Left colon (tissue), 2 donors: Measurements from ENCODE around the gene ZNF205. TPM values are rescaled to one million over a fixed set of nuclear protein-coding genes. Genes with fewer than 3 reads are reported as not detected.
"Not testable (repeated sequence)": the region's sequence is repeated elsewhere in the genome, so short reads cannot be mapped to it uniquely, and the experiment has no call there.

Experiments
- ATAC-seq: fragments of 200-7000 bp; cut with Tn5 transposase; one replicate; pipeline ENCODE4 v1.9.1; 2020; ENCODE audit warnings: mild to moderate bottlenecking, moderate library complexity
- DNase-seq, 2 donors: peaks; one replicate each; pipeline ENCODE4 v3.0.0-alpha.2; 2020
- intact Hi-C, 2 donors: fragments of 100-400 bp; cut with DNase I in 1 of 2; cut with micrococcal nuclease in 1 of 2; formaldehyde crosslinking; loops; one replicate each; pipeline versions ENCODE4 v1.11.2 to v1.14.0; 2022; cut with DNase I, micrococcal nuclease
- total RNA-seq, 2 donors: library from RNA; stranded (reverse); fragmentation: NEBNext Ultra II Directional; extraction: Animal tissue kit (Norgen Biotek cat#: 25700); gene quantifications; one replicate each; pipeline ENCODE4 v1.2.1, GENCODE V29; 2021
- donor health status: DM: no; HTN: no; CAD: no.
- donor health status: DM: yes; HTN: yes; CAD: no.

Gene ZNF205
- total RNA-seq, 2 donors from 2014 or later: 8.2 to 9.6 TPM

DNA sequence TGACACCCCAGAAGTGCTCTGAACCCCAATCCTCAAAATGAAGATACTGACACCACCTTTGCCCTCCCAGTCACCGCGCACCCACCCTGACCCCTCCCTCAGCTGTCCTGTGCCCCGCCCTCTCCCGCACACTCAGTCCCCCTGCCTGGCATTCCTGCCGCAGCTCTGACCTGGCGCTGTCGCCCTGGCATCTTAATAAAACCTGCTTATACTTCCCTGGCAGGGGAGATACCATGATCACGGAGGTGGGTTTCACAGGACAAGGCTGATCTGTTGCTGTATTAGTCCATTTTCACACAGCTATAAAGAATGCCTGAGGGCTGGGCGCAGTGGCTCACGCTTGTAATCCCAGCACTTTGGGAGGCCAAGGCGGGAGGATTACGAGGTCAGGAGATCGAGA is 30.4 kb upstream of the ZNF205 start:
- not testable (repeated sequence) for ATAC-seq, DNase-seq

DNA sequence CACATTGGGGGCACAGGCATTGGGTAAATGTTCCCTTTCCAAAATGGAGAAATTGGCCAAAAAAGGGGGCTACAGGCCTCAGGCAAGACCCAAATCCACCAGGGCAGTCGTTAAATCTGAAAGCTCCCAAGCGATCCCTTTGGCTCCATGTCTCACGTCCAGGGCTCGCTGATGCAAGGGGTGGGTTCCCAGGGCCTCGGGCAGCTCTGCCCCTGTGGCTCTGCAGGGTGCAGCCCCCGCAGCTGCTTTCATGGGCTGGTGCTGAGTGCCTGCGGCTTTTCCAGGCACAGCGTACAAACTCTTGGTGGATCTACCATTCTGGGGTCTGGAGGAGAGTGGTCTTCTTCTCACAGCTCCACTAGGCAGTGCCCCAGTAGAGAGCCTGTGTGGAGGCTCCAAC is 29.0 kb upstream of the ZNF205 start:
- ATAC-seq, intact Hi-C loops, DNase-seq: not testable (repeated sequence)

More for the DNA sequence above, 30.4 kb upstream of the ZNF205 start:
- intact Hi-C loops: not testable (repeated sequence)

DNA sequence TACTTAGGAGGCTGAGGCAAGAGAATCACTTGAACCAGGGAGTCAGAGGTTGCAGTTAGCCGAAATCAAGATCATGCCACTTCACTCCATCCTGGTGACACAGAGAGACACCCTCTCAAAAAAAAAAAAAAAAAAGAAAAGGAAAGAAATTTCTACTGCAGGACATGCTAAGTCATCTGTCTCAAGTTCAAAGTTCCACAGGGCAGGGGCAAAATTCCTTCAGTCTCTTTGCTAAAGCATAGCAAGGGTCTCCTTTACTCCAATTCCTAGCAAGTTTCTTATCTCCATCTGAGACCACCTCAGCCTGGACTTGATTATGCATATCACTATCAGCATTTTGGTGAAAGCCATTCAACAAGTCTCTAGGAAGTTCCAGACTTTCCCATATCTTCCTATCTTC is 27.9 kb upstream of the ZNF205 start:
- intact Hi-C loops: no loop called here
- ATAC-seq (no peak), DNase-seq (no peak)

DNA sequence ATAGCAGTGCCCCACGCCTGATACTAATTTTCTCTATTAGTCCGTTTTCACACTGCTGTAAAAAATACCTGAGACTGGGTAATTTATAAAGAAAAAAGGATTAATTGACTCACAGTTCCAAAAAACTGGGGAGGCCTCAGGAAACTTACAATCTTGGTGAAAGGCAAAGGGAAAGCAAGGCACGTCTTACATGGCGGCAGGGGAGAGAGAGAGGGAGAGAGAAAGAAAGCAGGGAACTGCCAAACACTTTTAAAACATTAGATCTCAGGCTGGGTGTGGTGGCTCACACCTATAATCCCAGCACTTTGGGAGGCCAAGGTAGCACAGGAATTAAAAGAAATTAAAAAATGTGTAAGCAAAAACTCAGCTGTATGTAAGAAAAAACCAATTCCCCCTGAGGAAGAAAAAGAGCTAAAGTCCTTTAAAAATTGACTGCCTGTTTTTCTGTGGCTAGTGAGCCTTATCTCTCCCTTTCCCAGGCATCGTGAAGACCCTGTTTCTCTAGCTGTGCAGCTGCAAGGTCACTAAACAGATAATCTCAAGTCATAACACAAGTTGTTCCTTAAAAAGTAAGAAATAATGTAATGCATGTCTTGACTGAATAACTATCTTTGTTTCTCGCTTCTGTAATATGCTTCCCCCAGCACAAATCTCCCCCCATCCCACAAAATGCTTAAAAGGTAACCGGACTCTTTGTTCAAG is 27.3 kb upstream of the ZNF205 start:
- ATAC-seq (no peak), DNase-seq (no peak)
- intact Hi-C loops: no loop called here

DNA sequence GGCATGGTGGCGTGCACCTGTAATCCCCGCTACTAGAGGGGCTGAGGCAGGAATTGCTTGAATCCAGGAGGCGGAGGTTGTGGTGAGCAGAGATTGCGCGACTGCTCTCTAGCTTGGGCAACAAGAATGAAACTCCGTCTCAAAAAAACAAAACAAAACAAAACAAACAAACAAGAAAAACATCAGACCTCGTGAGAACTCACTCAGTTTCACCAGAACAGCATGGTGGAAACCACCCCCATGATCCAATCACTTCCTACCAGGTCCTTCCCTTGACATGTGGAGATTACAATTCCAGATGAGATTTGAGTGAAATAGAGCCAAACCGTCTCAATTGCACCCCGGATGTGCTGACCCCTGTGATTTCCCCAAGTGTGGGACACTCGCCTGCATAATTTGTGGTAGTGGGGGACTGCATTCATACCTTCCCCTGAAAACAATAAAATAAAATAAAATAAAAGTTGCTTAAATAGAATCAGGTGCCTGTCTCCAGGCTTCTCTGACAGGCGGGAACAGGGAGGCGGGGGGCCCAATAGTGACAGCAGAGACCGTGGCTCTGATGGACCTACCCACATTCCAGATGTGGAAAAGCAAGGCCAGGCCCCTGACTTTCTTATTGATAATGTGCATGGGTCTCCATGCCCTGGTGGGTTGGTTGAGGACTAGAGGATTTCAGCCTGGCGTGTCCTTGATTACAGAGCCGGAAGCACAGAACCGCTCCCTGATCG is 26.4 kb upstream of the ZNF205 start:
- ATAC-seq (no peak), DNase-seq (no peak)
- intact Hi-C loops: no loop called here

DNA sequence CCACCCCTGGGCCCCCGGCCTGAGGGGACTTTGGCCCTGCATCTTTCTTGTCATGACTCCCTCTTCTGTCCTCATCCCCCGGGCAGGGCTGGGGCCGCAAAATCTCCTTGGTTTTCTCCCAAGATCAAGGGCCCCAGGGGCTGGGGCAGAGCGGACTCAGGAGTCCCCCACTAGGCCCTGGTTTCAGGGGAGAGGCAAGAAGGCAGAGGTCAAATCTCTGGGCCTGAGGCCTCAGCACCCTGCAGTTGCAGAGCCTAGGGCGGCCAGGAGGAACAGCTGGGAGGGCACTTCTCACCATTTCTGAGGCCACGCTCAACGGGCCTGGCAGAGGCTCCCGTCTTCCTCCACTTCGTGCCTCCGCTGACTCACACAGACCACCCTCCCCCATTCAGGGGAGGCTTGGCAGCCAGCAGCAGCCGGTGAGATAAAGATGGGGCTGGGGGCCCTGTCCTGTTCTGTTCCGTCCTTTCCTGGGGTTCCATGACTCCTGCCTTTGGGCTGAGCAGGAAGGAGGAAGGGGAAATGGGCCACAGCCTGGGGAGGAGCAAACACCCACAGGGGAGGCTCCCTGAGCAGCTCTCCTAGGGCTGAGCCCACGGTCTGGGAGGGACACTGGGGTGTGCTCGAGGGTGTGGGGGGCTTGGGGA is 25.7 kb upstream of the ZNF205 start:
- intact Hi-C loops: no loop called here
- ATAC-seq: peak; percentile 58
- DNase-seq: no peak

DNA sequence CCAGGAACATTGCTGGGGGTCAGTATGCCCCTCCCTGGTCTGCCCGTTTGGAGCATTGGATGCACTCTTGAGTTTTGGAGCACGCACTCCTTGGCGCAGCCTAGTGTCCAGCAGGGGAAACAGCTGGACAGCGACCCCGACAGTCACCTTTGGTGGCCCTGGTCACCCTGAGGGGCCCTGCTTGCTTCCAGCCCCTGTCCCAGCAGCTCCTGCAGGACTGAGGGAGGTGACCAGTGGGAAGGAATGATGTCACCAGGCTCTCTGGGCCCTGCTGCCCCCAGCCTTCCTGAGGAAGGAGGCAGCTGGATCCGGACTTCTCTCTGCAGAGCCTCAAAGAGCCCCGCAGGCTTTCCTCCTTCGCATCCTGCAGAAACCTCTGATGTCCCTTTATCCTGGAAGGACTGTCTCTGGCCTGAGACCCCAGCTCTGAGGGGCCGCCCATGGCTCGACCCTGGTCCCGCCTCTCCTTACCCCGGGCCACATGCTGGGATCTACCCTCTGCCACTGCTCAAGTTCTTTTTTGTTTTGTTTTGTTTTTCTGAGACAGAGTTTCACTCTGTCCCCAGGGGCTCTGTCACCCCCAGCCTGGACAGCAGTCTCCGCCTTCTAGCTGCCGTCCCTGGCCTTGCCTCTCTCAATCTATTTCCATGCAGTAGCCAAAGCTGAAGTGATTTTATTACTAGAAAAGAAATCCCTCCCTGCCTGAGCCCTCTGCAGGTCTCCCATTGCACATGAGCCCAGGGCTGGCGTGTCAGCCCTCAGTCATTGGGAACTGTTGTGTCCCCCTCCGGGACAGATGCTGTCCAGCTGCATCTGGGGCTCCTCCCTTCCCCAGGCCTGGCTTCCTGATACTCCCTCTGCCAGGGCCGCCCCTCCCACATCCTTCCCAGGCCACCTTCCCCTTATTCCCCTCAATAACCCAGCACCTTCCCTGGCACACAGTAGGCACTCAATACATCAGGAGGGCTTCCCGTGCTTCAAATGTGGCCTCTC is 24.8 kb upstream of the ZNF205 start:
- DNase-seq: no peak
- ATAC-seq: peak; percentile 53
- intact Hi-C loops: no loop called here

DNA sequence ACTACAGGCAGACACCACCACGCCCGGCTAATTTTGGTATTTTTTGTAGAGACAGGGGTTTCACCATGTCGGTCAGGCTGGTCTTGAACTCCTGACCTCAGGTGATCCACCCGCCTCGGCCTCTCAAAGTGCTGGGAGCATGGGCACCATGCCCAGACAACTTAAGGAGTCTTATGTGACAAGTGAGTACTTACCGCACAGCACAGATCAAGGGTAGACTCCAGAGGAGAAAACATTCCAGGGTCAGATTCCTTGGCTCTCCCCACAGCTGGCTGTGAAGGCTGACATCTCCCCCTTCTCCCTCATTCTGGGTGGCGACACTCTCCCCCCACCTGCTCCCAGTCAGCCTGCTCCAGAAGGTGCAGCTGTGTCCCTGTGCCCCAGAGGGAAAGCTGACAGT is 23.9 kb upstream of the ZNF205 start:
- intact Hi-C loops: no loop called here
- no peak for DNase-seq
- no peak for ATAC-seq

DNA sequence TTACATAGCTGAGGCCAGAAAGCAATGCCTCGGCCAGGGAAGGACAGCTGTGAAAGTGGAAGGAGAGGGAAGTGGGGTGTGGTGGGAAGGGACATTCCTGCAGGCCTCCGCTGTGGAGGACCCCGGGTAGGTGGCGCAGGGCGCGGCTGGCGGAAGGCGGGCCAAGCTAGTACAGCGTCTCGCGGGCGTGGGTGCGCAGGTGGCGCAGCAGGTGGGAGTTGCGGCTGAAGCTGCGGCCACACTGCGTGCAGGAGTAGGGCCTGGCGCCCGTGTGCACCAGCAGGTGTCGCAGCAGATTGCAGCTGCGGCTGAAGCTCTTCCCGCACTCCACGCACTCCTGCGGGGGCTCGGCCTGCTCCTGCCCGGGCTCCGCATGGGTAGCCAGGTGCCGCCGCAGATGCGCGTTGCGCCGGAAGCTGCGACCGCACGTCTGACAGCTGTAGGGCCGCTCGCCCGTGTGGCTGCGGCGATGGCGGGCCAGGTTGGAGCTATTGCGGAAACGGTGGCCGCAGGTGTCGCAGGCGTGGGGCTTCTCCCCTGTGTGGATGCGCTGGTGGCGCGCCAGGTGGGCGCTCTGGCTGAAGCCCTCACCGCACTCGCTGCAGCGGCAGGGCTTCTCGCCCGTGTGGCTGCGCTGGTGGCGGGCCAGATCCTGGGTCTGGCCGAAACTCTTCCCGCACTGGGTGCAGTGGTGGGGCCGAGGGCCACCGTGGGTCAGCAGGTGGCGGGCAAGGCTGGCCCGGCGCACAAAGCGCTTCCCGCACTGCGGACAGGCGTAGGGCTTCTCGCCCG is 23.3 kb upstream of the ZNF205 start:
- ATAC-seq: no peak
- DNase-seq: no peak
- intact Hi-C loops: no loop called here

DNA sequence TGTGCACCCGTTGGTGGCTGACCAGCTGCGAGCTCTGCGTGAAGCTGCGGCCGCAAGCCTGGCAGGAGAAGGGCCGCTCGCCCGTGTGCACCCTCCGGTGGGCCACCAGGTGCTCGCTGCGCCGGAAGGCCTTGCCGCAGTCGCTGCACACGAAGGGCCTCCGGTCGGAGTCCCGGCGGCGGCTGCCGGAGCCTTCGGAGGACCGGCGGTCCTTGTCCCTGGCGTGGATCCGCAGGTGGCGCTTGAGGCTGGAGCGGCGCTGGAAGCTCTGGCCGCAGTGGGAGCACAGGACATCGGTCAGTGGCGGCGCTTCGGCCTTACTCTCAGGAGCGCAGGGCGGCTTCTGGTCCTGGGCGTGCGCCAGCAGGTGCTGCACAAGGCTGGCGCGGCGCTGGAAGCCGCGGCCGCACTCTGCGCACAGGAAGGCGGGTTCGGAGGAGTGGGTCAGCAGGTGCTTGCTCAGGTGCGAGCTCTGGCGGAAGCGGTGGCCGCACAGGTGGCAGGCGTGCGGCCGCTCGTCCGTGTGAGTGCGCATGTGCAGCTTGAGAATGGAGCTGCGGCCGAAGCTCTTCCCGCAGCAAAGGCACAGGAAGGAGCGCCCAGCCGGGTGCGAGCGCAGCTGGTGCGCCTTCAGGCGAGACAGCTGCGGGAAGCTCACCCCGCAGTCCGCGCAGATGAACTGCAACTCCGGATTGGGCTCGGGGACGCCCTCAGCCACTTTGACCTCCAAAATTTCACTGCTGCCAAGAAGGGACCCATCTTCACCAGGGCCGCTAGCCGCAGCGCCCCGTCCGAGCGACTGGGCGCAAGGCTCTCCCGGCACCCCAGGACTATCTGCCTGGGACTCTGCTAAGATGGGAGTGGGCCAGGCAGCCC is 22.4 kb upstream of the ZNF205 start:
- no peak for DNase-seq
- intact Hi-C loops: no loop called here

DNA sequence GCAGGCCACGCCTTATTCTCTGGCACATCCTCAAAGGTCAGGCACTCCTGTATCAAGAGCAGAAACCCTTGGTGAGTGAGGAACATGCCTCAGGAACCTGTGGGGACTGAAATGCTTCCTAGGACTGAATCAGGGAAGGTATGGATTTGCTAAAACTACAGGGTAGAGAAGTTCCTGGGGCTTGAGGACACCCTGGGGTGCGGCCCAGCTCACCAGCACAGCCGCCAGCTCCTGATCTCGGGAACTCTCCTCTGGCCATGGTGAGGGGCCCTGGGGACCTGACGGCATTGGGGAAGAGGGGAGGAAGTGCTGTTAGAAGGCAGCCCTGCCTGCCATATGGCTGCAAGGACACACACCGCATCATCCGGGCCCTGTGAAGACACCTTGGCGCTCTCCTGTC is 20.8 kb upstream of the ZNF205 start:
- DNase-seq (no peak), ATAC-seq (no peak)
- intact Hi-C loops: no loop called here

More for the DNA sequence above, 22.4 kb upstream of the ZNF205 start:
- ATAC-seq: no peak

DNA sequence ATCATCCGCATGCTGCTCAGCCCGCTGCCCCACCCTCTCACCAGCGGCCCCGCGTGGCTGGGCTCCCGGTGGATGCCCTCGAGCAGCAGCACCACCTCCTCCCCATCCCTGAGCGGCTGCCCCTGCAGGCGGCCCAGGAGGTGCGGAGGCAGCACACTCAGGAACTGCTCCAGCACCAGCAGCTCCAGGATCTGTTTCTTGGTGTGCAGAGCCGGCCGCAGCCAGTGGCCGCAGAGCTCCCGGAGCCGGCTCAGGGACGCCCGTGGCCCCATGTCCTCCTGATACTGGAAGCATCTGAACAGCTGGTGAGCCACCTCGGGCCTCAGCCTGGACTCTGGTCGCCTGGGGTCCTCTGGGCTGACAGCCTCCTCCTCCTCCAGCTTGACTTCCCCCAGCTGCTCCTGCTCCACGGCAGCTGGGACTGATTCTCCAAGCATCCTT is 19.9 kb upstream of the ZNF205 start:
- DNase-seq: no peak
- no peak for ATAC-seq
- intact Hi-C loops: no loop called here

DNA sequence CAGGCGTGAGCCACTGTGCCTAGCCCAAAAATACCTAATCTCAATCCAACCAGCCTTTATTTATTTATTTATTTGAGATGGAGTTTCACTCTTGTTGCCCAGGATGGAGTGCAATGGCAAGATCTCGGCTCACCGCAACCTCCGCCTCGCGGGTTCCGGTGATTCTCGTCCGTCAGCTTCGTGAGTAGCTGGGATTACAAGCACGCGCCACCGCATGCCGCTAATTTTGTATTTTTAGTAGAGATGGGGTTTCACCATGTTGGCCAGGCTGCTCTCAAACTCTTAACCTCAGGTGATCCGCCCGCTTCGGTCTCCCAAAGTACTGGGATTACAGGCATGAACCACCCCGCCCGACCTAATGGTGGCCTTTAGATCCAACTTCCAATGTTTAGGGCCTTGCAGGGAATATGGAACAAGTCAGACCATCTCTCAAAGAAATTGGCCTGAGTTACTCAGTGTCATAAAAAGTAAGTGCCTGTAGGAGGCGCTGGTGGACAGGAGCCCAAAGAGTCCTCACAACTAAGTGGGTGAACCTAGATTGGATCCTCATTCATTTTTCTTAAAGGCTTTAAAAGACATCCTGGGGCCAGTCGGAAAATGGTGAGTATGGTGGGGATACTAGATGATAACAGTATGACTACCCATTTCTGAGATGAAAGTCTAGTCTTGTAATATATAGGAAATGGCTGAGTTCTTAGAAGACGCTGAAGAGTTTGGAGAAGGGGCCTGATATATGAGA is 17.9 kb upstream of the ZNF205 start:
- intact Hi-C loops: no loop called here
- peak; percentile 65 for ATAC-seq
- peak in 1 of 2 donors; percentile 55 for DNase-seq

DNA sequence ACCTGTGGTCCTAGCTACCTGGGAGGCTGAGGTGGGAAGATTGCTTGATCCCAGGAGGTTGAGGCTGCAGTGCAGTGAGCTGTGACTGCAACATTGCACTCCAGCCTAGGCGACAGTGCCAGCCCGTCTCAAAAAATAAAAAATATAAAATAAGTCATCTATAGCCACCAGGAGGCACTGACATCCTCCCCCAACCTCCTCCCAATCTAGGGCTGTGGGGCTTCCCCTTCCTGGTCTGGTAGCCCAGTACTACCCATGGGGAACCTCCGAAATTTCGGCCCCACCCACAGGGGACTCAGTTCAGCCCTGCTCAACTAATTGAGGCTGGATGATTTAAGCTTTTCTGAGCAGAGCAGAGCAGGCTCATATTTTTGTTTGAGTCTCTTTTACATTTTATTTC is 16.5 kb upstream of the ZNF205 start:
- DNase-seq (peak; percentile 46 to 49), ATAC-seq (no peak)
- intact Hi-C loops: no loop called here

DNA sequence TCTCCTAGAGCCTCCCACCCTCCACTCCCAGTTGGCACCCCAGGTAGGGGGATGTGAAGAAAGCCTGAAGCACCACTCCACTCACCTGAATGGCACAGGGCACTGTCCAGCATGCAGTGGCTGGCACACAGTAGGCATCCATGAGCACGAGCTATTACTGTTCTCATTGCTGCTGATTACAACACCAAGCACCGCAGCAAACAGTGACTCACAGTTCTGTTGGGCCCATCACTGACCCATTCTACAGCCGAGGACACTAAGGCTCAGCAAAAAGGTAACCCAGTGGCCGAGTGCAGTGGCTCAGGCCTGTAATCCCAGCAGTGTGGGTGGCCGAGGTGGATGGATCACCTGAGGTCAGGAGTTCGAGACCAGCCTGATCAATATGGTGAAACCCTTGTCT is 16.0 kb upstream of the ZNF205 start:
- intact Hi-C loops: no loop called here
- ATAC-seq: no peak

DNA sequence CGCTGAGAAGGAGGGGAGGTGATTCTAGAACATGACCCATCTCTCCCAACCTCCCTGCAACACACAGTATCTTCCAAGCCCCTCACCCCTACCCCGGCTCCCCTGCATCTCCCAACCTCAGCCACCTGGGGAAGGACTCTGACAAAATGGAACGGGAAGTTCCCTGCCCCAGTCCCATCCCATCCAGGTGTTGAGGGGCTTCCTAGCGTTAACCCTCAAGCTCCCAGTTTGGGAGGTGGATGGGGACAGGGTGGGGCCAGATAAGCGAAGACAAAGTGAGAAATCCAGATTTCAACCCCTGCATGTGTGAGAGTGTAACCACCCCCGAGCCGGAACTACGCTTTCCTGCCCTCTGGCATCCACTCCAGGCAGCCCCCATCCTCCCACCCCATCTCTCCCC is 15.1 kb upstream of the ZNF205 start:
- ATAC-seq (no peak), DNase-seq (no peak)
- intact Hi-C loops: no loop called here

More for the DNA sequence above, 16.0 kb upstream of the ZNF205 start:
- no peak for DNase-seq
